Astrocyte of the spinal cord (primary cell): ENCODE measurements around the gene GFOD2.

Experiments
- DNase-seq: peaks from one replicate; pipeline ENCODE4 v3.0.0; 2011; ENCODE audit warnings: low read depth, low spot score
- H3K4me3 ChIP-seq: 2 replicates; pipeline ENCODE4 v1.5.1; 2011; ENCODE audit warnings: low read depth, mild to moderate bottlenecking, low read length, moderate library complexity
- CTCF ChIP-seq: IDR thresholded peaks from 2 replicates; pipeline ENCODE4 v1.5.1; 2012; ENCODE audit warnings: low read depth, mild to moderate bottlenecking, low read length, inconsistent platforms
- in situ Hi-C: cut with HindIII; loops from 2 replicates; pipeline ENCODE4 v1.10.0; 2017; ENCODE audit warnings: low sequenced_read_pairs

GFOD2 gene

GRCh38 chr16:67658849-67659674, 60.1 kb downstream of the GFOD2 start:
- no peak for TF ChIP-seq CTCF
- H3K4me3 ChIP-seq, result peak overlapping the region; percentile 87
- no peak for DNase-seq
- in situ Hi-C loops, result no loop called here

- TF ChIP-seq CTCF, result no peak
- H3K4me3 ChIP-seq, result no peak overlapping the region
- in situ Hi-C loops, result no loop called here
- no peak for DNase-seq
These were observed 61.2 kb downstream of the GFOD2 start for GRCh38 chr16:67657751-67658518.

GRCh38 chr16:67657017-67657608, 62.0 kb downstream of the GFOD2 start:
- in situ Hi-C loops, result no loop called here
- no peak for DNase-seq
- no peak overlapping the region for H3K4me3 ChIP-seq
- TF ChIP-seq CTCF, result no peak

- TF ChIP-seq CTCF, result no peak
- no peak for DNase-seq
- in situ Hi-C loops, result no loop called here
- no peak overlapping the region for H3K4me3 ChIP-seq
These were observed 62.6 kb downstream of the GFOD2 start for GRCh38 chr16:67656344-67657016.

- no peak overlapping the region for H3K4me3 ChIP-seq
- DNase-seq, result no peak
- TF ChIP-seq CTCF, result no peak
- in situ Hi-C loops, result no loop called here
These were observed 63.8 kb downstream of the GFOD2 start for GRCh38 chr16:67655363-67655762.

- no peak for DNase-seq
- no peak overlapping the region for H3K4me3 ChIP-seq
- TF ChIP-seq CTCF, result no peak
- in situ Hi-C loops, result no loop called here
These were observed 64.7 kb downstream of the GFOD2 start for GRCh38 chr16:67654403-67654911.
